ENCODE results near the gene PPIF. TPM values are rescaled to one million over a fixed set of nuclear protein-coding genes. Genes with fewer than 3 reads are reported as not detected.

PPIF gene
- total RNA-seq, 4 donors from 2014 or later = 0.26 to 22.6 (median 12.7) TPM

DNA sequence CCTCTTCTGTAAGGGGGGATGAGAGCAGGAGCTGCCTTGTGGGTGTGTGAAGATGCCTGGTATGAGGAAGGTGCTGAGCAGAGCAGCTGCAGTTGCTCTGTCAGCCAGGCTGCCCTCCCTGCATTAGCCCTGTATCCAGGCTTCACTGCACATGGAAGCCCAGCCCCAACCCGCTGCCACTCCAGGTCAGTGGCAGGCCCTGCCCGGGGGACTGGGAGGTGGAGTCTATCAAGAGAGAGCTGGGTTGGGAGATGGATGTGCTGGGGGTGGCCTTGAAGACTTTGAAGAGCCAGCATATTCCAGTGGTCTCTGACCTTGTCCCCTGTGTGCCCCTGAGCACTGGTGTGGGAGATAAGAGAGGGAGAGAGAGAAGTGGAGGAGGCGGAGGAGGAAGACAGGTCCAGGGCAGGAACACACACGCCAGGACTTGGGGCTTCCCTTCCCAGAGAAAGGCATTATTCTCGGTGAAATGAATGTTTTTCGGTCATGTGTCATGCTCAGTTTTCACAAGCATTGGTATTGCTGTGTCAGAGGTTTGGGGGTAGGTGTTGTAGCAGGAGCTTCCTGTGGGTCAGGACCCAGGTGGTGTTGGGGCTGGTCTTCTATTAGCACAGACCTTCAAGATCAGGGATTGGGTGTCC lies 2.6 kb downstream of the PPIF start:
- no peak for TF ChIP-seq POLR2A (IDR thresholded peaks at IDR 0.05)
- TF ChIP-seq CTCF (IDR thresholded peaks at IDR 0.05) = no peak
- no peak overlapping the region for H3K4me3 ChIP-seq
- DNase-seq = no peak
- intact Hi-C loops (cut with DNase I; ENCODE audit: low total_unique reads) = no loop called here
- H3K27ac ChIP-seq = no peak overlapping the region
- H3K9me3 ChIP-seq = no peaks in the 10 kb centered on the region
- H3K36me3 ChIP-seq = no peaks in the 10 kb centered on the region
- H3K27me3 ChIP-seq = no peaks in the 10 kb centered on the region
- peaks cover 0 to 6% of the 10 kb centered on the region in 2 donors for H3K4me1 ChIP-seq

GRCh38 chr10:79350407-79351154 lies 3.3 kb downstream of the PPIF start:
- intact Hi-C loops (cut with DNase I; ENCODE audit: low total_unique reads) = no loop called here
- no peak for TF ChIP-seq POLR2A (IDR thresholded peaks at IDR 0.05)
- no peak for TF ChIP-seq CTCF (IDR thresholded peaks at IDR 0.05)
- H3K4me1 ChIP-seq = peaks cover 0 to 6% of the 10 kb centered on the region in 2 donors
- DNase-seq = no peak
- no peaks in the 10 kb centered on the region for H3K9me3 ChIP-seq
- H3K36me3 ChIP-seq = no peaks in the 10 kb centered on the region
- H3K27ac ChIP-seq = no peak overlapping the region
- H3K27me3 ChIP-seq = no peaks in the 10 kb centered on the region
- no peak overlapping the region for H3K4me3 ChIP-seq

DNA sequence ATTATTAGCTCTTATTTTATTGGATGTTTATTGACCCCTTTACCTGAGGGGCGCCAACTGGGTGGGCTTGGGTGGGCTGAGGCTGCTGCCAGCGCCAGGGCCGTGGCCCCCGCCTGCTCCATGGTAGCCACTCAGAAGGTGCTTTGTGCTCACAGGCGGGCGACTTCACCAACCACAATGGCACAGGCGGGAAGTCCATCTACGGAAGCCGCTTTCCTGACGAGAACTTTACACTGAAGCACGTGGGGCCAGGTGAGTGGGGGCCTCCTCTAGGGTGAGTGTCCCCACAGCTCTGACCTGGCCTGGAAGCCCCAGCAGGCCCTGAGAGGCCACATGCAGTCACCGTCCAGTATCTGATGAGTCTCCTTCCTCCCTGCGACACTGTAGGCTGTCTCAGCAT lies 4.1 kb downstream of the PPIF start:
- TF ChIP-seq CTCF (IDR thresholded peaks at IDR 0.05) = no peak
- TF ChIP-seq POLR2A (IDR thresholded peaks at IDR 0.05) = no peak
- intact Hi-C loops (cut with DNase I; ENCODE audit: low total_unique reads) = no loop called here
- no peaks in the 10 kb centered on the region for H3K27me3 ChIP-seq
- H3K36me3 ChIP-seq = no peaks in the 10 kb centered on the region
- no peak for DNase-seq
- H3K9me3 ChIP-seq = no peaks in the 10 kb centered on the region
- H3K4me1 ChIP-seq = peaks cover 0 to 6% of the 10 kb centered on the region in 2 donors
- H3K4me3 ChIP-seq = no peak overlapping the region
- H3K27ac ChIP-seq = no peak overlapping the region

DNA sequence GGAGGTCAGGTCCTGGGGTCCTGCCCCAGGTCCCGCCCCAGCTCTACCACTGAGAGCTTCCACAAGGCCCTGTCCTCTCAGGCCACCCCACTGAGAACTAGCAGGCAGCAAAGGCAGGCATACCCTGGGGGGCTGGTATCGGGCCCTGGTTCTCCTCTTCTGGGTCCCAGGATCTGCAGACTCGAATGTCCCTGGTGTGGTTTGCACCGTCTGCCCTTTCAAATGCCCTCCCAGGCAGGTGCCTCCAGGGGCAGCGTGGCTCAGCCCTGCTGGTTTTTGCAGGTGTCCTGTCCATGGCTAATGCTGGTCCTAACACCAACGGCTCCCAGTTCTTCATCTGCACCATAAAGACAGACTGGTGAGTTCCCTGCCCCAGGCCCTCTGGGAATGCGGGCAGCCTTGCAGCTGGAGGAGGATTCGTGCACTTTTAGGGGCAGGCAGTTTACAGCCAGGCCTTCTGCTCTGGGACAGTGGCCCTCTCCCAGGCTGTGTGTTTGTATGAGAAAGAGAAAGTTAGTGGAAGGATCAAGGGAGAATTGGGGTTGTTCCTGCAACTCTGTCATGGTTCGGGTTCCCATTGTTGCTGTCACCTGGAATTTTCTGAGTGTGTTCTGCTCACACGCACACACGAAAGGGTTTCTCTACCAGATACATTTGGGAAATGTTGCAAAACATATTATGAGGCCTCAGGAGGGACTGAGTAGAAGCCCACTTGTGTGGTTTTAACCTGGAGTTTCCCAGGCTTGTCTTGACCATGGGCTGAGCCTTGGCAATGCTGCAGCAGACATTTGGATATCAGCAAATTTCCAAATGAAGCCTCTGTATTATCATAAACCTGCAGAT lies 5.0 kb downstream of the PPIF start:
- no peaks in the 10 kb centered on the region for H3K9me3 ChIP-seq
- no peak for DNase-seq
- no peak overlapping the region for H3K4me3 ChIP-seq
- no peaks in the 10 kb centered on the region for H3K36me3 ChIP-seq
- TF ChIP-seq POLR2A (IDR thresholded peaks at IDR 0.05) (no peak), CTCF (IDR thresholded peaks at IDR 0.05) (no peak)
- H3K27me3 ChIP-seq = no peaks in the 10 kb centered on the region
- peaks cover 0 to 6% of the 10 kb centered on the region in 2 donors for H3K4me1 ChIP-seq
- no peak overlapping the region for H3K27ac ChIP-seq
- intact Hi-C loops (cut with DNase I; ENCODE audit: low total_unique reads) = no loop called here
